GM12865 (cell line): ENCODE measurements around the gene PYGB.
A peak's percentile ranks its signal among the peaks of the same experiment; 100 is the strongest.

Experiments
- DNase-seq: peaks from one replicate; pipeline ENCODE4 v3.0.0; 2010; ENCODE audit warnings: low read depth
- H3K4me3 ChIP-seq: 2 replicates; pipeline ENCODE4 v1.5.1; 2011; ENCODE audit warnings: mild to moderate bottlenecking, low read depth, low read length, control low read depth
- CTCF ChIP-seq: IDR thresholded peaks from 2 replicates; pipeline ENCODE4 v1.5.1; 2011; ENCODE audit warnings: low read length, control low read depth, low read depth, inconsistent platforms; ENCODE audit not compliant: insufficient read depth; ENCODE audit errors: missing control alignments

PYGB gene

GRCh38 chr20:25278636-25279361 lies 30.9 kb downstream of the PYGB start:
- H3K4me3 ChIP-seq, result no peak overlapping the region
- TF ChIP-seq CTCF, result no peak
- DNase-seq, result no peak

GRCh38 chr20:25279403-25279802 lies 31.5 kb downstream of the PYGB start:
- TF ChIP-seq CTCF, result no peak
- no peak for DNase-seq
- no peak overlapping the region for H3K4me3 ChIP-seq

- no peak for DNase-seq
- TF ChIP-seq CTCF, result no peak
- H3K4me3 ChIP-seq, result no peak overlapping the region
Observed at GRCh38 chr20:25280051-25280573, 32.2 kb downstream of the PYGB start.

- DNase-seq, result no peak
- H3K4me3 ChIP-seq, result no peak overlapping the region
- no peak for TF ChIP-seq CTCF
Observed at GRCh38 chr20:25280574-25281535, 33.0 kb downstream of the PYGB start.

GRCh38 chr20:25281541-25281991 lies 33.7 kb downstream of the PYGB start:
- no peak overlapping the region for H3K4me3 ChIP-seq
- TF ChIP-seq CTCF, result no peak
- peak; percentile 92 for DNase-seq

GRCh38 chr20:25282034-25282781 lies 34.3 kb downstream of the PYGB start:
- DNase-seq, result no peak
- H3K4me3 ChIP-seq, result no peak overlapping the region
- TF ChIP-seq CTCF, result no peak
